Fibroblast of the aortic adventitia (primary cell): Measurements from ENCODE around the gene HYLS1. TPM values are rescaled to one million over a fixed set of nuclear protein-coding genes. Genes with fewer than 3 reads are reported as not detected.

Experiments
- DNase-seq: peaks from one replicate; pipeline ENCODE4 v3.0.0-alpha.2; 2010; ENCODE audit warnings: low read depth
- H3K4me3 ChIP-seq: 2 replicates; pipeline ENCODE4 v1.5.1; 2011; ENCODE audit warnings: low read depth, mild to moderate bottlenecking, control low read depth, low read length, moderate library complexity
- total RNA-seq: library from RNA; depleted of rRNA; stranded (reverse); fragments of >200 nt; gene quantifications from 2 replicates; pipeline ENCODE4 v1.2.3, GENCODE V29; 2012; ENCODE audit warnings: low replicate concordance
- TF ChIP-seq, protein P1 (sequence below): IDR thresholded peaks from 2 replicates; pipeline ENCODE4 v1.5.1; 2011; ENCODE audit warnings: mild to moderate bottlenecking, low read length, control low read depth, inconsistent platforms; ENCODE audit not compliant: insufficient read depth

HYLS1 gene
- total RNA-seq, 1 donor, result 15.3 TPM

DNA sequence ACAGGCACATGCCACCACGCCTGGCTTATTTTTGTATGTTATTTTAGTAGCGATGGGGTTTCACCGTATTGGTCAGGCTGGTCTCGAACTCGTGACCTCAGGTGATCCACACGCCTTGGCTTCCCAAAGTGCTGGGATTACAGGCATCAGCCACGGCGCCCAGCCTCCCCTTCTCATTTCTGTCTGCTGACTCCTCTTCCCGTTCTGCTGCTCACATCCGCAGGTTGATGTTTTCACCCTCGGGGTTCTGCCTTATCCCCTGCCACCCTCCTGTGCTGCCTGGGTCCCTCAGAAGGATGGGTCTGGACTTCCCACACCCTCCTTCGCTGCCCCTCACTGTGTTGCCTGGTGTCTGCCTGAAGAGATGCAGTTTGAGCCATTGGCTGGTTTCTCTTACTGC is 39.2 kb downstream of the HYLS1 start:
- no peak for DNase-seq
- TF ChIP-seq, protein P1, sequence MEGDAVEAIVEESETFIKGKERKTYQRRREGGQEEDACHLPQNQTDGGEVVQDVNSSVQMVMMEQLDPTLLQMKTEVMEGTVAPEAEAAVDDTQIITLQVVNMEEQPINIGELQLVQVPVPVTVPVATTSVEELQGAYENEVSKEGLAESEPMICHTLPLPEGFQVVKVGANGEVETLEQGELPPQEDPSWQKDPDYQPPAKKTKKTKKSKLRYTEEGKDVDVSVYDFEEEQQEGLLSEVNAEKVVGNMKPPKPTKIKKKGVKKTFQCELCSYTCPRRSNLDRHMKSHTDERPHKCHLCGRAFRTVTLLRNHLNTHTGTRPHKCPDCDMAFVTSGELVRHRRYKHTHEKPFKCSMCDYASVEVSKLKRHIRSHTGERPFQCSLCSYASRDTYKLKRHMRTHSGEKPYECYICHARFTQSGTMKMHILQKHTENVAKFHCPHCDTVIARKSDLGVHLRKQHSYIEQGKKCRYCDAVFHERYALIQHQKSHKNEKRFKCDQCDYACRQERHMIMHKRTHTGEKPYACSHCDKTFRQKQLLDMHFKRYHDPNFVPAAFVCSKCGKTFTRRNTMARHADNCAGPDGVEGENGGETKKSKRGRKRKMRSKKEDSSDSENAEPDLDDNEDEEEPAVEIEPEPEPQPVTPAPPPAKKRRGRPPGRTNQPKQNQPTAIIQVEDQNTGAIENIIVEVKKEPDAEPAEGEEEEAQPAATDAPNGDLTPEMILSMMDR, result no peak
- no peak overlapping the region for H3K4me3 ChIP-seq

DNA sequence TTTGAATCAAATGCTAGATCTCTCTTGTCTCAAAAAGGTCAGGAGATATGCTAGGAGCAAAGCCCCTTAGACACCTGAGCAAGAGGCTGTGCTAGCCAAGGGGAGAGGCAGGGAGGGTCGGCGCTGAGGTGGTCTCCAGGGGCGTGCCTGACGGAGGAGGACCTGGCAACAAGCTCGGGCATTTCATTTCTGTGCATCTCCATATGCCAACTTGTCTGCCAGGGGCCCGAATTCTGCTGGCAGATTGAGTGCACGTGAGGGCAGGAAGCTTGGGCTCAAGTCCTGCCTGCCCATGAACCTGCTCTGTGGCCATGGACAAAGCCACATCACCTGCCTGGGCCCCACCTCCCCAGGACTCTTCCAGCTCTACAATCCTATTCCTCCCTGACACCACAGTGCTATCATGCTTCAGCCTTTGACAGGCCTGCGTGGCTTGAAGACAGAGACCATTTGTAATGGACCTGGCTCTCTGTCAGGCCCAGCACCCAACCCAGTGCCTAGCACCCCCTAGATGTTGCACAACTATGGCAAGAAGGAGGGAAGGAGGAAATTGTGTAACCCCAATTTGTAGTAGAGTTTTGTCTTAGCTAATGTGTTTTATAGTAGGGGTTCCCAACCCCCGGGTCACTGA is 42.1 kb downstream of the HYLS1 start:
- H3K4me3 ChIP-seq, result no peak overlapping the region
- DNase-seq, result no peak
- TF ChIP-seq, protein P1, result no peak

DNA sequence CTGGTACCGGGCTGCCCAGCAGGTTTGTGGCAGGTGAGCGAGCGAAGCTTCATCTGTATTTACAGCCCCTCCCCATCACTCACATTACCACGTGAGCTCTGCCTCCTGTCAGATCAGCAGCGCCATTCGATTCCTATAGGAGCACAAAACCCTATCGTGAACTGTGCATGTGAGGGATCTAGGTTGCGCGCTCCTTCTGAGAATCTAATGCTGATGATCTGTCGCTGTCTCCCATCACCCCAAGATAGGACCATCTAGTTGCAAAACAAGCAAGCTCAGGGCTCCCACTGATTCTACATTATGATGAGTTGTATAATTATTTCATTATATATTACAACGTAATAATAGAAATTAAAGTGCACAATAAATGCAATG is 42.6 kb downstream of the HYLS1 start:
- TF ChIP-seq, protein P1, result no peak
- no peak for DNase-seq
- no peak overlapping the region for H3K4me3 ChIP-seq

DNA sequence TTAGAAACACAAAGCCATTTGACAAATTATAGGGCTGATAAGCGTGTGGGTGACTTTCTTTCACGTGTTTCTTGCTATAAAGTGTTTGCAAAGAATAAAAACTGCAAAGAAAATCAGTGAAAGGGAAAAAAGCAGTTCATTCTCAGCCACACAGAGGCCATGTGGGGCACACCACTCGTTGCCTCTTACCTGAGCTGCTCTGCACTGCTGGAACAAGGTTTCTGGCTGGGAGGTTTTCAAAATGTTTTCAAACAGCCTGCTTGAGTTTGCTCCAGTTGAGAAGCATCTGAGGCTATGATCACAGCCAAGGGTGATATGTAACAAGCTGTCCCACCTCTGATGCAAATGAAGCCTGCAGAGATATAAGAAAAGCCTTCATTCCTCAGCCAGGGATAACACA is 43.6 kb downstream of the HYLS1 start:
- no peak for DNase-seq
- TF ChIP-seq, protein P1, result no peak
- no peak overlapping the region for H3K4me3 ChIP-seq

DNA sequence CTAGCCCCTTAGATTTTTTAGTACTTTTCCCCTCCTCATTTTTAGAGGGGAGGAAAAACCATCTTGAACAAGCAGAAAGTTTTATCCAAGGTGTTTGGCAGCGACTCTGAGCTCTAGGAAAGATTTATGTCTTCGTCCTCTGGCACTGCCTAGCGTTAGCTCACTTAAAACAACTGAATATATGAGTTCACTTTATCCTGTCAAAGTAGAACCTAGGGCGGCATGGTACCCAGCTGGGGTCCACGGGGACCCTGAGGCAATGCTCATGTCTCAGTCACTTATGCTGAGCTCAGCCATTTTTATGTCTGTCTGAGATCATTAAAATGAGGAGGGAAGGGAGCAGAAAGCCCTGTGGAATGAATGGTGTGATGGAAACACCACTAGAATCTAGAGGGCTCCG is 44.2 kb downstream of the HYLS1 start:
- DNase-seq, result no peak
- TF ChIP-seq, protein P1, result no peak
- no peak overlapping the region for H3K4me3 ChIP-seq

DNA sequence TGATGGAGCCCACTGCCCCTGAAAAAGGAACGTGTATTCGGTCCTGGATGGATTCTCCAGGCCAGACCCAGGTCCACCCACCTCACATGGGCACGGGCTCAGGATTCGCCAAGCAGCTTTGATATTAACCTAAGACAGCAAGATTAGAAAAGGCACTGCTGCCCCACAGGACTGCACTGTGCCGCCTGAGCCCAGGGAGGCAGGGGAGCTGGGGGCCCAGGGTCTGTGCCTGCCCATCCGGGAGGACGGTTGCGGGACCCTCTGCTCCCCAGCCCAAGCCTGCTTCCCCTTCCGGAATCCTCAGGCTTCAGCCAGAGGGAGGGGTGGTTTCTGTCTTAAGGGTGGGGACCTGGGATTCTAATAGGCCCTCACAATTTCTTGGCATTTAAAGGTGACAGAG is 44.8 kb downstream of the HYLS1 start:
- H3K4me3 ChIP-seq, result no peak overlapping the region
- no peak for DNase-seq
- TF ChIP-seq, protein P1, result no peak
